ENCODE measurements around the gene CRK.
"Not testable (repeated sequence)": the region's sequence is repeated elsewhere in the genome, so short reads cannot be mapped to it uniquely, and the experiment has no call there.

Gene CRK

GRCh38 chr17:1446201-1446600 lies 9.8 kb downstream of the CRK start:
- peaks cover 0 to 9% (median 4%) of the 10 kb centered on the region in 4 experiments for H3K36me3 ChIP-seq (ENCODE audit: control insufficient read depth in 4 of 4, insufficient read depth in 4 of 4, low read length in 3 of 4)
- no peak overlapping the region for H3K4me3 ChIP-seq (ENCODE audit: control insufficient read depth in 1 of 7, extremely low read depth in 1 of 7, insufficient read depth in 4 of 7, low read depth in 2 of 7, low read length in 6 of 7)
- H3K4me1 ChIP-seq (ENCODE audit: control extremely low read depth in 1 of 4, control insufficient read depth in 4 of 4, insufficient read depth in 4 of 4, low read length in 3 of 4): peaks cover 6 to 13% (median 9%) of the 10 kb centered on the region in 4 experiments
- ChIA-PET POLR2A (interaction anchor here (1.0 kb wide), 1 partner anchor 8 kb away, joined by 4 read pairs; no protein-coding TSS in a partner anchor), CTCF (interaction anchor here (1.0 to 1.4 kb wide), 5 partner anchors 8 to 80 kb away, joined by 3 to 4 read pairs (median 3); no protein-coding TSS in a partner anchor)
- 98% methylated on average over 11 of the region's 12 CpGs for WGBS (ENCODE audit: insufficient coverage)
- no peaks in the 10 kb centered on the region for H3K27me3 ChIP-seq (replicated peaks in 2 of 5; ENCODE audit: control insufficient read depth in 4 of 5, insufficient read depth in 5 of 5, low read length in 4 of 5)
- peak in 2 of 3 donors; percentile 40 to 47 for DNase-seq
- no peaks in the 10 kb centered on the region for H3K9me3 ChIP-seq (ENCODE audit: control extremely low read depth in 1 of 5, control insufficient read depth in 4 of 5, insufficient read depth in 2 of 5, low read depth in 1 of 5, low read length in 4 of 5)
- H3K27ac ChIP-seq (ENCODE audit: insufficient read depth in 1 of 2, low read depth in 1 of 2, low read length in 2 of 2, poor library complexity in 1 of 2, severe bottlenecking in 2 of 2): no peak overlapping the region

- 85% methylated on average over 4 of the region's 4 CpGs for WGBS (ENCODE audit: insufficient coverage)
- H3K27me3 ChIP-seq (replicated peaks in 2 of 5; ENCODE audit: control insufficient read depth in 4 of 5, insufficient read depth in 5 of 5, low read length in 4 of 5); H3K9me3 ChIP-seq (ENCODE audit: control extremely low read depth in 1 of 5, control insufficient read depth in 4 of 5, insufficient read depth in 2 of 5, low read depth in 1 of 5, low read length in 4 of 5); POLR2A ChIA-PET; DNase-seq; H3K27ac ChIP-seq (ENCODE audit: insufficient read depth in 1 of 2, low read depth in 1 of 2, low read length in 2 of 2, poor library complexity in 1 of 2, severe bottlenecking in 2 of 2); H3K4me3 ChIP-seq (ENCODE audit: control insufficient read depth in 1 of 7, extremely low read depth in 1 of 7, insufficient read depth in 4 of 7, low read depth in 2 of 7, low read length in 6 of 7): not testable (repeated sequence)
- Histone ChIP-seq H3K4me1 (ENCODE audit: control extremely low read depth in 1 of 4, control insufficient read depth in 4 of 4, insufficient read depth in 4 of 4, low read length in 3 of 4) (peaks cover 6 to 13% (median 9%) of the 10 kb centered on the region in 4 experiments), H3K36me3 (ENCODE audit: control insufficient read depth in 4 of 4, insufficient read depth in 4 of 4, low read length in 3 of 4) (peaks cover 0 to 13% (median 4%) of the 10 kb centered on the region in 4 experiments)
- CTCF ChIA-PET: interaction anchor here (0.6 to 1.4 kb wide), 2 partner anchors 10 to 59 kb away, joined by 3 to 4 read pairs; no protein-coding TSS in a partner anchor
These were observed 10.3 kb downstream of the CRK start for GRCh38 chr17:1445695-1446094.

DNA sequence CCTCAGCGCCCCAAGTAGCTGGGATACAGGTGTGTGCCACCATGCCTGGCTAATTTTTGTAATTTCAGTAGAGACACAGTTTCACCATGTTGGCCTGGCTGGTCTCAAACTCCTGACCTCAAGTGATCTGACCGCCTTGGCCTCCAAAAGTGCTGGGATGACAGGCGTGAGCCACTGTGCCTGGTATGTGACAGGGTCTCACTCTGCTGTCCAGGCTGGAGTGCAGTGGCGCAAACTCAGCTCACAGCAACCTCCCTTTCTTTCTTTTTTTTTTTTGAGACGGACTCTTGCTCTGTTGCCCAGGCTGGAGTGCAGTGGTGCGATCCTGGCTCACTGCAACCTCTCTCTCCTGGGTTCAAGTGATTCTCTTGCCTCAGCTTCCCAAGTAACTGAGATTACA lies 13.3 kb downstream of the CRK start:
- H3K27me3 ChIP-seq (replicated peaks in 2 of 5; ENCODE audit: control insufficient read depth in 4 of 5, insufficient read depth in 5 of 5, low read length in 4 of 5); DNase-seq; H3K9me3 ChIP-seq (ENCODE audit: control extremely low read depth in 1 of 5, control insufficient read depth in 4 of 5, insufficient read depth in 2 of 5, low read depth in 1 of 5, low read length in 4 of 5); H3K27ac ChIP-seq (ENCODE audit: insufficient read depth in 1 of 2, low read depth in 1 of 2, low read length in 2 of 2, poor library complexity in 1 of 2, severe bottlenecking in 2 of 2); CTCF ChIA-PET; H3K4me3 ChIP-seq (ENCODE audit: control insufficient read depth in 1 of 7, extremely low read depth in 1 of 7, insufficient read depth in 4 of 7, low read depth in 2 of 7, low read length in 6 of 7): not testable (repeated sequence)
- POLR2A ChIA-PET: interaction anchor here (1.2 kb wide), 1 partner anchor 26 kb away, joined by 3 read pairs; no protein-coding TSS in a partner anchor
- H3K36me3 ChIP-seq (ENCODE audit: control insufficient read depth in 4 of 4, insufficient read depth in 4 of 4, low read length in 3 of 4): peaks cover 0 to 13% (median 2%) of the 10 kb centered on the region in 4 experiments
- H3K4me1 ChIP-seq (ENCODE audit: control extremely low read depth in 1 of 4, control insufficient read depth in 4 of 4, insufficient read depth in 4 of 4, low read length in 3 of 4): peaks cover 6 to 18% (median 8%) of the 10 kb centered on the region in 4 experiments
- WGBS (ENCODE audit: insufficient coverage): 95% methylated on average over 4 of the region's 6 CpGs

GRCh38 chr17:1442187-1442586 lies 13.8 kb downstream of the CRK start:
- Histone ChIP-seq H3K4me1 (ENCODE audit: control extremely low read depth in 1 of 4, control insufficient read depth in 4 of 4, insufficient read depth in 4 of 4, low read length in 3 of 4) (peaks cover 4 to 12% (median 5%) of the 10 kb centered on the region in 4 experiments), H3K9me3 (ENCODE audit: control extremely low read depth in 1 of 5, control insufficient read depth in 4 of 5, insufficient read depth in 2 of 5, low read depth in 1 of 5, low read length in 4 of 5) (no peaks in the 10 kb centered on the region), H3K27ac (ENCODE audit: insufficient read depth in 1 of 2, low read depth in 1 of 2, low read length in 2 of 2, poor library complexity in 1 of 2, severe bottlenecking in 2 of 2) (no peak overlapping the region), H3K27me3 (replicated peaks in 2 of 5; ENCODE audit: control insufficient read depth in 4 of 5, insufficient read depth in 5 of 5, low read length in 4 of 5) (no peaks in the 10 kb centered on the region), H3K36me3 (ENCODE audit: control insufficient read depth in 4 of 4, insufficient read depth in 4 of 4, low read length in 3 of 4) (peaks cover under 1 to 15% (median 2%) of the 10 kb centered on the region in 4 experiments), H3K4me3 (ENCODE audit: control insufficient read depth in 1 of 7, extremely low read depth in 1 of 7, insufficient read depth in 4 of 7, low read depth in 2 of 7, low read length in 6 of 7) (no peak overlapping the region)
- DNase-seq: no peak
- CTCF ChIA-PET: interaction anchor here (1.5 kb wide), 1 partner anchor 12 kb away, joined by 3 read pairs; no protein-coding TSS in a partner anchor
- POLR2A ChIA-PET: no interaction called here
- 100% methylated on average over 3 of the region's 4 CpGs for WGBS (ENCODE audit: insufficient coverage)

GRCh38 chr17:1440921-1441320 lies 15.1 kb downstream of the CRK start:
- ChIA-PET CTCF (interaction anchor here (0.6 to 1.5 kb wide), 3 partner anchors 13 to 513 kb away, joined by 3 read pairs; no protein-coding TSS in a partner anchor), POLR2A (interaction anchor here (0.9 kb wide), 1 partner anchor 13 kb away, joined by 3 read pairs; no protein-coding TSS in a partner anchor)
- no peak overlapping the region for H3K27ac ChIP-seq (ENCODE audit: insufficient read depth in 1 of 2, low read depth in 1 of 2, low read length in 2 of 2, poor library complexity in 1 of 2, severe bottlenecking in 2 of 2)

GRCh38 chr17:1438593-1439083 lies 17.4 kb downstream of the CRK start:
- H3K27ac ChIP-seq (ENCODE audit: insufficient read depth in 1 of 2, low read depth in 1 of 2, low read length in 2 of 2, poor library complexity in 1 of 2, severe bottlenecking in 2 of 2): no peak overlapping the region
- ChIA-PET POLR2A (interaction anchor here (1.4 kb wide), 1 partner anchor 8 kb away, joined by 4 read pairs; no protein-coding TSS in a partner anchor), CTCF (interaction anchor here (0.6 to 1.2 kb wide), 3 partner anchors 8 to 1014 kb away, joined by 3 to 4 read pairs (median 3); no protein-coding TSS in a partner anchor)
- no peaks in the 10 kb centered on the region for H3K27me3 ChIP-seq (replicated peaks in 2 of 5; ENCODE audit: control insufficient read depth in 4 of 5, insufficient read depth in 5 of 5, low read length in 4 of 5)
- H3K4me3 ChIP-seq (ENCODE audit: control insufficient read depth in 1 of 7, extremely low read depth in 1 of 7, insufficient read depth in 4 of 7, low read depth in 2 of 7, low read length in 6 of 7): no peak overlapping the region
- WGBS (ENCODE audit: insufficient coverage): 100% methylated on average over 7 of the region's 11 CpGs
- peaks cover 7 to 37% (median 25%) of the 10 kb centered on the region in 4 experiments for H3K36me3 ChIP-seq (ENCODE audit: control insufficient read depth in 4 of 4, insufficient read depth in 4 of 4, low read length in 3 of 4)
- no peaks in the 10 kb centered on the region for H3K9me3 ChIP-seq (ENCODE audit: control extremely low read depth in 1 of 5, control insufficient read depth in 4 of 5, insufficient read depth in 2 of 5, low read depth in 1 of 5, low read length in 4 of 5)
- H3K4me1 ChIP-seq (ENCODE audit: control extremely low read depth in 1 of 4, control insufficient read depth in 4 of 4, insufficient read depth in 4 of 4, low read length in 3 of 4): peaks cover 0 to 8% (median 0%) of the 10 kb centered on the region in 4 experiments
- DNase-seq: peak in 2 of 3 donors; percentile 43 to 71

More at GRCh38 chr17:1440921-1441320, 15.1 kb downstream of the CRK start:
- Histone ChIP-seq H3K9me3 (ENCODE audit: control extremely low read depth in 1 of 5, control insufficient read depth in 4 of 5, insufficient read depth in 2 of 5, low read depth in 1 of 5, low read length in 4 of 5) (no peaks in the 10 kb centered on the region), H3K36me3 (ENCODE audit: control insufficient read depth in 4 of 4, insufficient read depth in 4 of 4, low read length in 3 of 4) (peaks cover 7 to 21% (median 13%) of the 10 kb centered on the region in 4 experiments), H3K4me1 (ENCODE audit: control extremely low read depth in 1 of 4, control insufficient read depth in 4 of 4, insufficient read depth in 4 of 4, low read length in 3 of 4) (peaks cover 0 to 8% (median 0%) of the 10 kb centered on the region in 4 experiments), H3K4me3 (ENCODE audit: control insufficient read depth in 1 of 7, extremely low read depth in 1 of 7, insufficient read depth in 4 of 7, low read depth in 2 of 7, low read length in 6 of 7) (no peak overlapping the region), H3K27me3 (replicated peaks in 2 of 5; ENCODE audit: control insufficient read depth in 4 of 5, insufficient read depth in 5 of 5, low read length in 4 of 5) (no peaks in the 10 kb centered on the region)
- 97% methylated on average over 7 of the region's 8 CpGs for WGBS (ENCODE audit: insufficient coverage)
- DNase-seq: no peak

DNA sequence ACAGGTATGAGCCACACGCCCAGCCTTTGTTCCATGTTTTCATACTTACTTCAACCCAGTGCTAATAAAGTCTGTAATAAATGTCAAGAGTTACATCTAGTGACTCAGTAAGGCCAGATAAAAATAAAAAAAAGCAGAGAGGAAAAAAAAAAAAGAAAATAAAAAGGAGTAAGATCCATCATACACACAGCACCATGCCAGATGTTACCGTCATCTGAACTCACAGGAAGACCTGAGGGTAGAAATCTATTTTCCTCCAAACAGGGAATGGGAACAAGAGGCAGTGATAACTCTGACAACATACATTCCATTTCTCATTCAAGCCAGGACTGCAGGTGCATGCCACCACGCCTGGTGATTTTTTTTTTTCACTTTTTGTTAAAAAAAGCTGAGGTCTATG lies 20.7 kb downstream of the CRK start:
- ChIA-PET CTCF (interaction anchor here (1.2 kb wide), 1 partner anchor 70 kb away, joined by 3 read pairs; no protein-coding TSS in a partner anchor), POLR2A (interaction anchor here (0.6 kb wide), 1 partner anchor 101 kb away, joined by 3 read pairs; no protein-coding TSS in a partner anchor)
- 100% methylated on average over 2 of the region's 3 CpGs for WGBS (ENCODE audit: insufficient coverage)
- peaks cover 7 to 41% (median 32%) of the 10 kb centered on the region in 4 experiments for H3K36me3 ChIP-seq (ENCODE audit: control insufficient read depth in 4 of 4, insufficient read depth in 4 of 4, low read length in 3 of 4)
- no peaks in the 10 kb centered on the region for H3K27me3 ChIP-seq (replicated peaks in 2 of 5; ENCODE audit: control insufficient read depth in 4 of 5, insufficient read depth in 5 of 5, low read length in 4 of 5)
- H3K9me3 ChIP-seq (ENCODE audit: control extremely low read depth in 1 of 5, control insufficient read depth in 4 of 5, insufficient read depth in 2 of 5, low read depth in 1 of 5, low read length in 4 of 5): no peaks in the 10 kb centered on the region
- no peak overlapping the region for H3K4me3 ChIP-seq (ENCODE audit: control insufficient read depth in 1 of 7, extremely low read depth in 1 of 7, insufficient read depth in 4 of 7, low read depth in 2 of 7, low read length in 6 of 7)
- DNase-seq: no peak
- no peak overlapping the region for H3K27ac ChIP-seq (ENCODE audit: insufficient read depth in 1 of 2, low read depth in 1 of 2, low read length in 2 of 2, poor library complexity in 1 of 2, severe bottlenecking in 2 of 2)
- H3K4me1 ChIP-seq (ENCODE audit: control extremely low read depth in 1 of 4, control insufficient read depth in 4 of 4, insufficient read depth in 4 of 4, low read length in 3 of 4): peaks cover 0 to 8% (median 0%) of the 10 kb centered on the region in 4 experiments
